SK-N-SH treated with all-trans-retinoic acid at 6 μM for 48 hours (cell line): ENCODE results near the gene SLK.

ENCODE experiments used
- BACH2 ChIP-seq: fragments of 250-450 bp; sonication (Bioruptor Pico); IDR thresholded peaks from 2 replicates; pipeline ENCODE4 v1.9.0; 2021; ENCODE audit warnings: mild to moderate bottlenecking, borderline replicate concordance
- PATZ1 ChIP-seq: fragments of 250-450 bp; sonication (Bioruptor Pico); IDR thresholded peaks from 2 replicates; pipeline ENCODE4 v1.8.0; 2020; ENCODE audit warnings: mild to moderate bottlenecking, moderate library complexity, borderline replicate concordance
- POU6F1 ChIP-seq: fragments of 250-450 bp; sonication (Bioruptor Pico); IDR thresholded peaks from 2 replicates; pipeline ENCODE4 v1.8.0; 2021; ENCODE audit warnings: low read depth, mild to moderate bottlenecking, moderate library complexity, borderline replicate concordance
- PPARA ChIP-seq: fragments of 250-450 bp; sonication (Bioruptor Pico); IDR thresholded peaks from 2 replicates; pipeline ENCODE4 v1.5.0; 2020; ENCODE audit warnings: mild to moderate bottlenecking, borderline replicate concordance
- TSHZ2 ChIP-seq: fragments of 250-450 bp; sonication (Bioruptor Pico); IDR thresholded peaks from 2 replicates; pipeline ENCODE4 v1.5.0; 2020; ENCODE audit warnings: mild to moderate bottlenecking, moderate library complexity
- ZFP3 ChIP-seq: fragments of 250-450 bp; sonication (Bioruptor Pico); IDR thresholded peaks from 2 replicates; pipeline ENCODE4 v1.5.0; 2020; ENCODE audit warnings: mild to moderate bottlenecking, moderate library complexity

- TF ChIP-seq PATZ1 (CRISPR knock-in tag) (no peak), TSHZ2 (CRISPR knock-in tag) (no peak), PPARA (CRISPR knock-in tag) (no peak), POU6F1 (CRISPR knock-in tag) (no peak), BACH2 (CRISPR knock-in tag) (no peak), ZFP3 (CRISPR knock-in tag) (no peak)
Observed at GRCh38 chr10:103951942-103952341, 15.0 kb upstream of the SLK start.
